Neural cell (in vitro differentiated cells): ENCODE results near the gene HOOK1. TPM values are rescaled to one million over a fixed set of nuclear protein-coding genes. Genes with fewer than 3 reads are reported as not detected.

Source experiments
- H2AFZ ChIP-seq: fragments of 200-600, 300-800 bp; sonication (generic), shearing (Covaris generic); 2 replicates; pipeline ENCODE4 v1.6.0; 2014; ENCODE audit warnings: low read depth, mild to moderate bottlenecking, antibody characterized with exemption, low read length, moderate library complexity
- H3F3A ChIP-seq: fragments of 200-600 bp; shearing (Covaris generic); 2 replicates; pipeline ENCODE4 v1.6.1; 2016; ENCODE audit warnings: mild to moderate bottlenecking, moderate library complexity, mixed read lengths, antibody characterized with exemption, low read length; ENCODE audit not compliant: insufficient read depth, poor library complexity, severe bottlenecking
- H3K27ac ChIP-seq: fragments of 200-600, 300-800 bp; sonication (generic), shearing (Covaris generic); 2 replicates; pipeline ENCODE4 v1.5.1; 2014; ENCODE audit warnings: mild to moderate bottlenecking, low read length, moderate library complexity
- H3K27me3 ChIP-seq: fragments of 300-800, 200-600 bp; sonication (generic), shearing (Covaris generic); 2 replicates; pipeline ENCODE4 v1.6.0; 2014; ENCODE audit warnings: mild to moderate bottlenecking, low read depth, low read length, moderate library complexity; ENCODE audit not compliant: insufficient read depth
- H3K36me3 ChIP-seq: fragments of 300-800, 200-600 bp; sonication (generic), shearing (Covaris generic); 2 replicates; pipeline ENCODE4 v1.5.1; 2014; ENCODE audit warnings: mild to moderate bottlenecking, antibody characterized with exemption, low read length, moderate library complexity; ENCODE audit not compliant: insufficient read depth
- H3K4me2 ChIP-seq: fragments of 300-800, 200-600 bp; sonication (generic), shearing (Covaris generic); 2 replicates; pipeline ENCODE4 v1.6.0; 2014; ENCODE audit warnings: mild to moderate bottlenecking, low read length
- H3K4me3 ChIP-seq: fragments of 300-800, 200-600 bp; sonication (generic), shearing (Covaris generic); 2 replicates; pipeline ENCODE4 v1.5.1; 2014; ENCODE audit warnings: mild to moderate bottlenecking, low read length, moderate library complexity
- H3K79me2 ChIP-seq: fragments of 200-600 bp; shearing (Covaris generic); replicated peaks from 2 replicates; pipeline ENCODE4 v1.6.0; 2014; ENCODE audit warnings: mild to moderate bottlenecking, low read length, moderate library complexity; ENCODE audit not compliant: insufficient read depth
- H3K9ac ChIP-seq: fragments of 300-800, 200-600 bp; sonication (generic), shearing (Covaris generic); 2 replicates; pipeline ENCODE4 v1.6.1; 2016; ENCODE audit warnings: mild to moderate bottlenecking, low read length, mixed read lengths
- H3K9me2 ChIP-seq: fragments of 200-600 bp; shearing (Covaris generic); 2 replicates; pipeline ENCODE4 v1.6.1; 2016; ENCODE audit warnings: mild to moderate bottlenecking, low read length, mixed read lengths; ENCODE audit not compliant: insufficient read depth
- H3K9me3 ChIP-seq: fragments of 200-600, 300-800 bp; sonication (generic), shearing (Covaris generic); 2 replicates; pipeline ENCODE4 v1.6.1; 2016; ENCODE audit warnings: mild to moderate bottlenecking, mixed run types, low read length, moderate library complexity, mixed read lengths
- H4K20me1 ChIP-seq: fragments of 200-600 bp; shearing (Covaris generic); 2 replicates; pipeline ENCODE4 v1.6.1; 2016; ENCODE audit warnings: mild to moderate bottlenecking, mixed run types; ENCODE audit not compliant: insufficient read depth
- EP300 ChIP-seq: fragments of 450-650 bp; conservative IDR thresholded peaks from 2 replicates; pipeline ENCODE4 v1.6.1; 2014; ENCODE audit warnings: antibody characterized with exemption, mild to moderate bottlenecking, moderate library complexity; ENCODE audit not compliant: poor library complexity, severe bottlenecking
- EZH2 ChIP-seq: fragments of 200-600, 300-800 bp; shearing (Covaris generic), sonication (generic); IDR thresholded peaks from 2 replicates; pipeline ENCODE4 v1.6.1; 2014; ENCODE audit warnings: antibody characterized with exemption, low read length, borderline replicate concordance, mild to moderate bottlenecking; ENCODE audit not compliant: insufficient read depth, poor library complexity, severe bottlenecking
- MXI1 ChIP-seq: fragments of 450-650 bp; conservative IDR thresholded peaks from 2 replicates; pipeline ENCODE4 v1.6.1; 2014; ENCODE audit warnings: antibody characterized with exemption, mild to moderate bottlenecking; ENCODE audit not compliant: poor library complexity, severe bottlenecking
- POLR2AphosphoS5 ChIP-seq: IDR thresholded peaks from 2 replicates; pipeline ENCODE4 v1.6.1; 2012
- RAD21 ChIP-seq: fragments of 450-650 bp; conservative IDR thresholded peaks from 2 replicates; pipeline ENCODE4 v1.6.1; 2014; ENCODE audit warnings: antibody characterized with exemption, mild to moderate bottlenecking, moderate library complexity
- SMC3 ChIP-seq: fragments of 450-650 bp; conservative IDR thresholded peaks from 2 replicates; pipeline ENCODE4 v1.6.1; 2014; ENCODE audit warnings: antibody characterized with exemption, mild to moderate bottlenecking, moderate library complexity; ENCODE audit not compliant: poor library complexity
- TAF1 ChIP-seq: IDR thresholded peaks from 2 replicates; pipeline ENCODE4 v1.6.1; 2012; ENCODE audit warnings: low read depth
- polyA plus RNA-seq: library from polyadenylated mRNA; depleted of rRNA; stranded (reverse); fragments of >200 nt; gene quantifications from 2 replicates; pipeline ENCODE4 v1.2.3, GENCODE V29; 2014
- TF ChIP-seq, protein P1 (sequence below): IDR thresholded peaks from 2 replicates; pipeline ENCODE4 v1.6.1; 2012; ENCODE audit warnings: borderline replicate concordance
- TF ChIP-seq, protein P2 (sequence below): fragments of 450-650 bp; IDR thresholded peaks from 2 replicates; pipeline ENCODE4 v1.5.1; 2014; ENCODE audit warnings: antibody characterized with exemption, mild to moderate bottlenecking, moderate library complexity; ENCODE audit not compliant: poor library complexity, severe bottlenecking

Gene HOOK1
- polyA plus RNA-seq, 1 donor from 2014 or later: 27.5 TPM

DNA sequence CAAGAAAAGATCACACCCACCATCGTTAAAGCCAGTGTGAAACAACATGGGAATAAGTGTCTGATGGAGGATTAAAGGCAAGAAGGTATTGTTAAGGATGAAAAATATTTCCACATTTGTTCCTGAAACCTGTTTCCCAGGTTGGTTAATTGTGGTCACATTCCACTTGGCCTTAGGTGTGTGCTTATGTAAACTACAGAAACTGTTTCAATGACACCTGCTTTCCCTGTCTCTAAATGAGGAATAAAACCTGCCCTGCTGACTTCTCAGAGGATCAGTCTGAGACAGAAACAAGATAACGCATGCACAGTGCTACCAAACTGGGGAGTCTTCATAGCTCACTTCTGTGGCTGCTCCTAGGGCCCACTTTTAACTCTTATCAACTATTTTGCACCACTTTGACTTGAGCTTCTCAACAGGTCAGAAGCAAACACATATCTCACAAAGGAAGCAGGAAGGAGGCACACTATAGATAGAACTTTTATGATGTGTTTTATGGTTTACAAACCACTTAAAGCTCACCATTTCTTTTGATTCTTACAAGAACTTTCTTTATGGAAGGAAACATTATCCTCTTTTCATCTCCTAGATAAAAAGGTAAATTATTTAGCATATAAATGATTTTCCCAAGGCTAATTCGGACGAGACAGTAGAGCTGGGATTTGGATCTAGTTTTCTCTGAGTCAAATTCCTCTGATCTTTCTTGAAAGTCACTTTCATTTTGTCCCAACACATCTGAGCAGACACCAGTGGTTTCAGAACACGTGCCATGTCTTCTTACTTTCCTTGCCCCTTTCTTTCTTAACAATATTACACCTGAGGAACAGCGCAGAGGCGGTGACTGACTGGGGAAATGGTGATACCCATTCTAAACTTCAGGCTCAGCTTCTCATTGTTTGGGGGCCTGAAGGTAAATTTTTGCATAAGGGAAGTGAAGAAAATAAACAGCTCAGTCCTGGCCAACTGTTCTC is 78.4 kb downstream of the HOOK1 start:
- H2AFZ ChIP-seq: no peak overlapping the region
- H3K27me3 ChIP-seq: no peaks in the 10 kb centered on the region
- H3K27ac ChIP-seq: no peak overlapping the region

DNA sequence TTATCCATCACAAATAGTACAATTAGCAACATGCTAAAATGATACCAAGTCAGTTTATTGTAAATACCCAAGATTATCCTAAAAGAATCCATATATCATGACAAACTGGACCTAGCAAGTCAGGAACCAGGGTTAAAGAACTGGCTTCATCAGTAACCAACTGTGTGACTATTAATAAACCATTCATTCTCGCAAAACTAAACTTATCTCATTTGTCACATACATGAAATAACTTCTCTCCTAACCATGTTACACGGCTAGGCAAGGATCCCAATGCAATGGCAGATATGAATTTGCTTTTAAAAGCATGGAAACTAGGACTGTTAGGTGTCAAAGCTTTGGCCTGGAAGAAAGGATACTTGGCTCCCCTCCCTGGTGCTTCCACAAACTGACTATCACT is 82.4 kb downstream of the HOOK1 start:
- H4K20me1 ChIP-seq: no peaks in the 10 kb centered on the region
- no peaks in the 10 kb centered on the region for H3K27me3 ChIP-seq
- H3K4me2 ChIP-seq: no peak overlapping the region
- no peak overlapping the region for H3K27ac ChIP-seq
- H3K9me3 ChIP-seq: no peaks in the 10 kb centered on the region
- no peaks in the 10 kb centered on the region for H3K36me3 ChIP-seq
- H3K9me2 ChIP-seq: no peaks in the 10 kb centered on the region
- H3K9ac ChIP-seq: no peak overlapping the region
- no peak overlapping the region for H3K4me3 ChIP-seq
- H3K79me2 ChIP-seq: no peaks in the 10 kb centered on the region
- no peak overlapping the region for H2AFZ ChIP-seq
- H3F3A ChIP-seq: no peaks in the 10 kb centered on the region
- TF ChIP-seq, protein P1, sequence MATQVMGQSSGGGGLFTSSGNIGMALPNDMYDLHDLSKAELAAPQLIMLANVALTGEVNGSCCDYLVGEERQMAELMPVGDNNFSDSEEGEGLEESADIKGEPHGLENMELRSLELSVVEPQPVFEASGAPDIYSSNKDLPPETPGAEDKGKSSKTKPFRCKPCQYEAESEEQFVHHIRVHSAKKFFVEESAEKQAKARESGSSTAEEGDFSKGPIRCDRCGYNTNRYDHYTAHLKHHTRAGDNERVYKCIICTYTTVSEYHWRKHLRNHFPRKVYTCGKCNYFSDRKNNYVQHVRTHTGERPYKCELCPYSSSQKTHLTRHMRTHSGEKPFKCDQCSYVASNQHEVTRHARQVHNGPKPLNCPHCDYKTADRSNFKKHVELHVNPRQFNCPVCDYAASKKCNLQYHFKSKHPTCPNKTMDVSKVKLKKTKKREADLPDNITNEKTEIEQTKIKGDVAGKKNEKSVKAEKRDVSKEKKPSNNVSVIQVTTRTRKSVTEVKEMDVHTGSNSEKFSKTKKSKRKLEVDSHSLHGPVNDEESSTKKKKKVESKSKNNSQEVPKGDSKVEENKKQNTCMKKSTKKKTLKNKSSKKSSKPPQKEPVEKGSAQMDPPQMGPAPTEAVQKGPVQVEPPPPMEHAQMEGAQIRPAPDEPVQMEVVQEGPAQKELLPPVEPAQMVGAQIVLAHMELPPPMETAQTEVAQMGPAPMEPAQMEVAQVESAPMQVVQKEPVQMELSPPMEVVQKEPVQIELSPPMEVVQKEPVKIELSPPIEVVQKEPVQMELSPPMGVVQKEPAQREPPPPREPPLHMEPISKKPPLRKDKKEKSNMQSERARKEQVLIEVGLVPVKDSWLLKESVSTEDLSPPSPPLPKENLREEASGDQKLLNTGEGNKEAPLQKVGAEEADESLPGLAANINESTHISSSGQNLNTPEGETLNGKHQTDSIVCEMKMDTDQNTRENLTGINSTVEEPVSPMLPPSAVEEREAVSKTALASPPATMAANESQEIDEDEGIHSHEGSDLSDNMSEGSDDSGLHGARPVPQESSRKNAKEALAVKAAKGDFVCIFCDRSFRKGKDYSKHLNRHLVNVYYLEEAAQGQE: no peak
- TF ChIP-seq MXI1 (no peak), TAF1 (no peak), POLR2AphosphoS5 (no peak), EZH2 (no peak), RAD21 (no peak), SMC3 (no peak)
- TF ChIP-seq, protein P2, sequence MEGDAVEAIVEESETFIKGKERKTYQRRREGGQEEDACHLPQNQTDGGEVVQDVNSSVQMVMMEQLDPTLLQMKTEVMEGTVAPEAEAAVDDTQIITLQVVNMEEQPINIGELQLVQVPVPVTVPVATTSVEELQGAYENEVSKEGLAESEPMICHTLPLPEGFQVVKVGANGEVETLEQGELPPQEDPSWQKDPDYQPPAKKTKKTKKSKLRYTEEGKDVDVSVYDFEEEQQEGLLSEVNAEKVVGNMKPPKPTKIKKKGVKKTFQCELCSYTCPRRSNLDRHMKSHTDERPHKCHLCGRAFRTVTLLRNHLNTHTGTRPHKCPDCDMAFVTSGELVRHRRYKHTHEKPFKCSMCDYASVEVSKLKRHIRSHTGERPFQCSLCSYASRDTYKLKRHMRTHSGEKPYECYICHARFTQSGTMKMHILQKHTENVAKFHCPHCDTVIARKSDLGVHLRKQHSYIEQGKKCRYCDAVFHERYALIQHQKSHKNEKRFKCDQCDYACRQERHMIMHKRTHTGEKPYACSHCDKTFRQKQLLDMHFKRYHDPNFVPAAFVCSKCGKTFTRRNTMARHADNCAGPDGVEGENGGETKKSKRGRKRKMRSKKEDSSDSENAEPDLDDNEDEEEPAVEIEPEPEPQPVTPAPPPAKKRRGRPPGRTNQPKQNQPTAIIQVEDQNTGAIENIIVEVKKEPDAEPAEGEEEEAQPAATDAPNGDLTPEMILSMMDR: no peak

More for the DNA sequence above, 78.4 kb downstream of the HOOK1 start:
- Histone ChIP-seq H3K9me3 (no peaks in the 10 kb centered on the region), H3K79me2 (no peaks in the 10 kb centered on the region), H3K4me2 (no peak overlapping the region), H3K9ac (no peak overlapping the region), H3F3A (no peaks in the 10 kb centered on the region), H3K36me3 (no peaks in the 10 kb centered on the region), H3K4me3 (no peak overlapping the region), H3K9me2 (no peaks in the 10 kb centered on the region), H4K20me1 (no peaks in the 10 kb centered on the region)
- TF ChIP-seq RAD21 (no peak), TAF1 (no peak), MXI1 (no peak), POLR2AphosphoS5 (no peak), SMC3 (no peak), EZH2 (no peak), EP300 (no peak)
- TF ChIP-seq, protein P1: no peak
- TF ChIP-seq, protein P2: no peak
